Measurements from ENCODE around the gene DQX1.

The DQX1 gene

DNA sequence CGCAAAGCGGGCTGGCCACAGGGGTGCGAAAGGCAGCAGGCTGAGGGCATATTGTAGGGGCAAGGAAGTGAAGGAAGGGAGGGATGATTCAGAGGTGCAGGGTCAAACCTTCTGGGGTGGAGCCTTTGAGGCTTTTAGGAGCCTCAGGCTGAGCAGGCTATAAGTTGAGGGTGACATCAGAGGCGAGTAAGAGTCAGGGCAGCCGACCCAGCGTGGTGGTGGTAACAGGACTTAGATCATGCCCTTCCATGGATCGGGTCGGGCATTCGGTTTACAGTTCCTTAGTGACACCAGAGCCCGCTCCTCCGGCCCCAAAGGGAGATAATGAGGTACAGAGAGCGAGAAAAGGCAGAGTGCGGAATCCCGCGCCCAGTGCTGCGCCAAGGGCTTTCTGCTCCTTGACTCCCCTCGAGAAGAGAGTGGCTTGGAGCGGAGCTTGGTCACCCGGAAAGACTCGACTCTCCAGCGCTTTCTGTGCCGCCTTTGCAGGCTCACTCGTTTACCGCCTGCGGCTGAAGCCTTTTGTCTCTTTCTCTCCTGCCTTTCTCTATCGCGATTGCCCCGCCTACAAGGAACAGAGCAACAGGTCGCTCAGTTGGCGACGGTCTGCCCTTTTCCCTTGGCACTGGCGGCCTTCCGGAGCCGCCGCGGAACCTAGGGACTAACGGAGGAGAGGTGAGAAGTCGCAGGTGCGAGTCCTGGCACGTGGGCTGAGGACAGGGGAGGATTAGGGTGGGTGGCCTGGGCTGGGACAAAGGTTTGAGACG, 27.3 kb downstream of the DQX1 start:
- TF ChIP-seq, protein P1, sequence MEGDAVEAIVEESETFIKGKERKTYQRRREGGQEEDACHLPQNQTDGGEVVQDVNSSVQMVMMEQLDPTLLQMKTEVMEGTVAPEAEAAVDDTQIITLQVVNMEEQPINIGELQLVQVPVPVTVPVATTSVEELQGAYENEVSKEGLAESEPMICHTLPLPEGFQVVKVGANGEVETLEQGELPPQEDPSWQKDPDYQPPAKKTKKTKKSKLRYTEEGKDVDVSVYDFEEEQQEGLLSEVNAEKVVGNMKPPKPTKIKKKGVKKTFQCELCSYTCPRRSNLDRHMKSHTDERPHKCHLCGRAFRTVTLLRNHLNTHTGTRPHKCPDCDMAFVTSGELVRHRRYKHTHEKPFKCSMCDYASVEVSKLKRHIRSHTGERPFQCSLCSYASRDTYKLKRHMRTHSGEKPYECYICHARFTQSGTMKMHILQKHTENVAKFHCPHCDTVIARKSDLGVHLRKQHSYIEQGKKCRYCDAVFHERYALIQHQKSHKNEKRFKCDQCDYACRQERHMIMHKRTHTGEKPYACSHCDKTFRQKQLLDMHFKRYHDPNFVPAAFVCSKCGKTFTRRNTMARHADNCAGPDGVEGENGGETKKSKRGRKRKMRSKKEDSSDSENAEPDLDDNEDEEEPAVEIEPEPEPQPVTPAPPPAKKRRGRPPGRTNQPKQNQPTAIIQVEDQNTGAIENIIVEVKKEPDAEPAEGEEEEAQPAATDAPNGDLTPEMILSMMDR (IDR thresholded peaks at IDR 0.05; ENCODE audit: low read depth, low read length, missing control alignments): no peak
- DNase-seq (ENCODE audit: extremely low read depth, low read depth): no peak
- H3K4me3 ChIP-seq (replicated peaks; ENCODE audit: low read depth, low read length): peak overlapping the region; percentile 36

DNA sequence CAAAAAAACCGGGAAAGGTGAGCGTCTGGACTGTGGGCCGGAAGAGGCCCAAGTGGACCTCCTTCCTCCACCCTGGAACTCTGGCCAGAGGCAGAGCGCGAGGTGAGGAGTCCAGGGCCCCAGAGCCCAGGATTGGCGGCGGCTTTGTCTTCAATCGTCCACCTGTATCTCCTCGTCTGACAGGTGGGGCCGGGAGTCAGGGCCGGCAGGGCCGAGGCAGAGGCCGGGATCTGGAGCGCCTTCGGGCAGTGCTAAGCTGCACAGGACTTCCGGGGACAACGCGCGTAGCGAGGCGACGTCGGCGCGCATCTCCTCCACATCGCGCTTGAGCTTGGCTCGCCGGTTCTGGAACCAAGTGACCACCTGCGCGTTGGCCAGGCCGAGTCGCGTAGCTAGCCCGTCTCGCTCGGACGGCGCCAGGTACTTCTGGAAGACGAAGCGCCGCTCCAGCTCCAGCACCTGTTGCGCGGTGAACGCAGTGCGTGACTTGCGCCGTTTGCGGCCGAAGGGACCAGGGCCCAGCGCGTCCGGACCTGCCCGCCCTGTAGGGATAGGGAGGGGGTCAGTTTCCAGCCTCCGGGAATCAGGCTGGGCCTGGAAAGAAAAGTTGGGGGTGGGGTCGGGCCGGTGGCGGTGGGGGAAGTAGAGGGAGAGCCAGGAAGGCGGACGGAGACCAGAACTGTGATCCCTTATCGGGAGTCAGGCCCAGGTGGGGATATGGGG, 28.1 kb downstream of the DQX1 start:
- TF ChIP-seq, protein P1 (IDR thresholded peaks at IDR 0.05; ENCODE audit: low read depth, low read length, missing control alignments): no peak
- H3K4me3 ChIP-seq (replicated peaks; ENCODE audit: low read depth, low read length): peak overlapping the region; percentile 36
- no peak for DNase-seq (ENCODE audit: extremely low read depth, low read depth)

DNA sequence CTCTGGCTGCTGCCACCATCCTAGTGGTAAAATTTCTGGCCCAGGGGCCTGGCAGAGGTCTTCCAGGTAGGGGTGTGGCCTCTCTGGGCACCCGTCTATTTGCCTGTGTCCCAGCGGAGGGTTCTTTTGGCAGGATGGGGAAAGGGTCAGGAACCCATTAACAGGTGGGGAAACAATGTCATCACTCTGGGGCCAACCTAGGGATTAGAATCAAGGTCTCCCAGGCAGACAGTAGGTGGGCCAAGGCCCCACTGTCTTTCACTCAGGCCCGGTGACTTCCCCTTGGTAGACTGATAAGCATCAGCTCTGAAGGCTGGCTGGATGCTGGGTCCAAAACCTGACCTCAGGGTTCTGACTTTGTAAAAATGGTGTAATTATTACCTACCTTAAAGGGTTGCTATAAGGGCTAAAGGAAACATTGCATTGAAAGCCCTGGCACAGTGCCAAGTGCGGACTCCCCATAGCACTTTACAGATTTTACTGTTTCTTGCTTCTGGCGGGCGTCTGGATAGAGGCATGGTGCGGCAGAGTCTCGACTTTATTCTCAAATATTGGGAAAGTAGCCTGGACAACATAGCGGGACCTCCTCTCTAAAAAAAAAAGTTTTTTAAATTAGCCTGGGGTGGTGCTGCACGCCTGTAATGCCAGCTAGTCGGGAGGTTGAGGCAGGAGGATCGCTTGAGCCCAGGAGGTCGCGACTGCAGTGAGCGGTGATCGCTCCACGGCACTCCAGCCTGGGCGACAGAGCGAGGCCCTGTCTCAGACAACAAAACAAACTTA, 28.8 kb downstream of the DQX1 start:
- H3K4me3 ChIP-seq (replicated peaks; ENCODE audit: low read depth, low read length): no peak overlapping the region
- DNase-seq (ENCODE audit: extremely low read depth, low read depth): no peak
- TF ChIP-seq, protein P1 (IDR thresholded peaks at IDR 0.05; ENCODE audit: low read depth, low read length, missing control alignments): no peak

DNA sequence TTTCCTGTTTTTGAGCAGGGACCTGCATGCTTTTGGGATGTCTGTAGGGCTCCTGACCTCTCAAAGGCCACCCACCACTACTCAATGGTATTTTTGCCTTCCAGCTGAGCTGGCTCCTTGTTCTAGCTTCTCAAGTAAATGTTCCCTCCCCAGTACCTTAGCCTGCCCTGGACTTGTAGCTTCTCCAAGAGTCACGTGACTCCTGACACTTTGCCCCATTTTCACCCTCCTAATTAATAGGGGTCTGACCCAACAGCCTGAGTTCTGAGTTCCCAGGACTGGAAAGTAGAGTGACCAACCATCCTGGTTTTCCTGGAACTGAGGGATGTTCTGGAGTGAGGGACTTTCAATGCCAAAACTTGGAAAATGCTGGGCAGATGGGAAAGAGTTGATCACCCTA, 30.6 kb downstream of the DQX1 start:
- TF ChIP-seq, protein P1 (IDR thresholded peaks at IDR 0.05; ENCODE audit: low read depth, low read length, missing control alignments): no peak
- no peak overlapping the region for H3K4me3 ChIP-seq (replicated peaks; ENCODE audit: low read depth, low read length)
- no peak for DNase-seq (ENCODE audit: extremely low read depth, low read depth)

DNA sequence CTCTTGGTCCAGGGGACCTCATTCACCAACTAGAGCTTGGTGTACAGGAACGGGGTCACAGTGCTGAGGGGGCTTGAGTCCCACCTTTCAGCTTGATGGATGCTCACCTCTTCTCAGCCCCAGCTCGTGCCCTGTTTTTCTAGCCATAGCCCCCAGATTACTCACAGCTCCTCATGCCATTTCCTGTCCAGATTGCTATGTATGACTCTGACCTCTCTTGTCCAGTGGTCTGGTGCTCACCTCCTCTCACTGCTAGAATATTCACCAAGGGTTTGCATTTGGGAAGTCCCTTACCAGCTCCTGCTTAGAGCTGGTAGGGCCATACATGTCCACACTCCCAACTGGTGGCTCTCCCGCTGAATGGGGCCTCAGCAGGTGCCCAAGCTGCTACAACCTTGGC, 32.5 kb downstream of the DQX1 start:
- H3K4me3 ChIP-seq (replicated peaks; ENCODE audit: low read depth, low read length): no peak overlapping the region
- no peak for DNase-seq (ENCODE audit: extremely low read depth, low read depth)
- TF ChIP-seq, protein P1 (IDR thresholded peaks at IDR 0.05; ENCODE audit: low read depth, low read length, missing control alignments): no peak

DNA sequence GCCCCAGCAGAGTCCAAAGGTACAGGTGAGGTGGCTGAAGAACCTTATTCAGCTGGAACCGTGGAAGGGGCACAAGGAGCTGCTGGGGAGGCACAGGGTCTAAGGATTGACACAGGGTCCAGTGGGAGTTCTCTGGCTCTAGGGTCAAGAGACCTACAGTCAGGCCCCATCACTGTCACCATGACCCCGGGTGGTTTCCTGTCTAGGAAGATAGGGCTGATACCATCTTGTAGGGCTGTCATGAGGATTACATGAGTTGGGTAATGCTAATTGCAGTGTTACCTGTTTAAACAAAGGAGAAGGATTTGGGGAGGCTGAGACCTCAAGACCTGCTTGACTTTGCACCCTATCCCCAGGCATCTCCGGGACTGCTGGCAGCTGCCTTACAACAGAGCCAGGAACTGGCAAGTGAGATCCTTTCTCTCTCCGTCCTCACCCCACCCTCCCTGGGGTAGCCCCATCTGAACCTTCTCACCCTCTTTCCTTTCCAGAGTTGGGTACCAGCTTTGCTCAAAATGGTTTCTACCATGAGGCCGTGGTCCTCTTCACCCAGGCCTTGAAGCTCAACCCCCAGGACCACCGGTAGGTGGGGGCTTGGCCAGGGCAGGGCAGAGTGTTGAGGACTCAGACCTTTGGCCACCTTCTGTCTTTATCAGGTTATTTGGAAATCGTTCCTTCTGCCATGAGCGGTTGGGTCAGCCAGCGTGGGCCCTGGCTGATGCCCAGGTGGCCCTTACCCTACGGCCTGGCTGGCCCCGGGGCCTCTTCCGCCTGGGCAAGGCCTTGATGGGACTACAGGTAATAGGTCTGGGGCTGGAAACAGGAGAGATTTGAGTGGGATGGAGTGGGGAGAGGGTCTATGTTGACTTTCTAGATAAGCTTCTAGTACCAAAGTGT, 34.1 kb downstream of the DQX1 start:
- TF ChIP-seq, protein P1 (IDR thresholded peaks at IDR 0.05; ENCODE audit: low read depth, low read length, missing control alignments): no peak
- no peak for DNase-seq (ENCODE audit: extremely low read depth, low read depth)

More for the DNA sequence above, 34.1 kb downstream of the DQX1 start:
- H3K4me3 ChIP-seq (replicated peaks; ENCODE audit: low read depth, low read length): no peak overlapping the region
